HL-60 (cell line): ENCODE data around the gene SERP2.

Experiments used
- CTCF ChIP-seq: IDR thresholded peaks from one replicate; pipeline ENCODE4 v1.5.1; 2011; ENCODE audit warnings: low read length, control low read depth, inconsistent platforms; ENCODE audit not compliant: insufficient read depth
- GABPA ChIP-seq: IDR thresholded peaks from 2 replicates; pipeline ENCODE4 v1.6.1; 2012; ENCODE audit warnings: low read depth
- POLR2AphosphoS5 ChIP-seq: IDR thresholded peaks from 2 replicates; pipeline ENCODE4 v1.6.1; 2012; ENCODE audit warnings: low read depth
- REST ChIP-seq: IDR thresholded peaks from 2 replicates; pipeline ENCODE4 v1.6.1; 2012; ENCODE audit warnings: low read depth; ENCODE audit not compliant: insufficient replicate concordance
- SPI1 ChIP-seq: IDR thresholded peaks from 2 replicates; pipeline ENCODE4 v1.6.1; 2012; ENCODE audit warnings: low read depth, mild to moderate bottlenecking, borderline replicate concordance

DNA sequence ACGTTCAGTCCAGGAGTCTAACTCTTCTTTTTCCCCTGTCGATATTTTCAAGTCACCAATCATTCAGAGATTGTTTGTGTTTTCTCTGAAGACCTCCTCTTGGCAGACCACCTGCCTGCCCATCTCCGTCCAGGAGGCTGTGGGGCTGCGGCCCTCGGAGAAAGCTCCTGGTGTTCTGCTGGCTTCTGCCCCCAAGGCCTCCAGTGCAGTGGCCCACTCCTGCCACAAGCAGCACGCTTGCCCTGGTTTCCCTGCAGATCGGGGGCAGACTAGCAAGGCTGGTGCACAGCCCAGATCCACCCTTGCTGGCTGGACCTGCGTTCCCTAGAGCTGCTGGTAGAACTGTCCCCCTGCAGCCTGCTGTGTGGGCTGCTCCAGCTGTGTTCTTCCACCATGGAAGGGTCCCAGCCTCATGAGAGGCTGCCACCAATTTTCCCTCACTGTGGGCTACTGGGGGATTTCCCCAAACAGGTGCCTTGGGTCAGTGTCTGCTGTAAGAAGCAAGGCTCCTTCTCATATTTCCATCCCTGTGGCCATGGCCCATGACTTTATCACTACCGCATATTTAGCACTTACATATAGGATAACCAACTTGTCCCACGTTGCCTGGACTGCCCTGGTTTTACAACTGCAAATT, 43.6 kb upstream of the SERP2 start:
- TF ChIP-seq CTCF (no peak), GABPA (no peak), SPI1 (no peak), REST (no peak), POLR2AphosphoS5 (no peak)
